ENCODE results near the gene CSMD2.

- TF ChIP-seq, protein P1, sequence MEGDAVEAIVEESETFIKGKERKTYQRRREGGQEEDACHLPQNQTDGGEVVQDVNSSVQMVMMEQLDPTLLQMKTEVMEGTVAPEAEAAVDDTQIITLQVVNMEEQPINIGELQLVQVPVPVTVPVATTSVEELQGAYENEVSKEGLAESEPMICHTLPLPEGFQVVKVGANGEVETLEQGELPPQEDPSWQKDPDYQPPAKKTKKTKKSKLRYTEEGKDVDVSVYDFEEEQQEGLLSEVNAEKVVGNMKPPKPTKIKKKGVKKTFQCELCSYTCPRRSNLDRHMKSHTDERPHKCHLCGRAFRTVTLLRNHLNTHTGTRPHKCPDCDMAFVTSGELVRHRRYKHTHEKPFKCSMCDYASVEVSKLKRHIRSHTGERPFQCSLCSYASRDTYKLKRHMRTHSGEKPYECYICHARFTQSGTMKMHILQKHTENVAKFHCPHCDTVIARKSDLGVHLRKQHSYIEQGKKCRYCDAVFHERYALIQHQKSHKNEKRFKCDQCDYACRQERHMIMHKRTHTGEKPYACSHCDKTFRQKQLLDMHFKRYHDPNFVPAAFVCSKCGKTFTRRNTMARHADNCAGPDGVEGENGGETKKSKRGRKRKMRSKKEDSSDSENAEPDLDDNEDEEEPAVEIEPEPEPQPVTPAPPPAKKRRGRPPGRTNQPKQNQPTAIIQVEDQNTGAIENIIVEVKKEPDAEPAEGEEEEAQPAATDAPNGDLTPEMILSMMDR (conservative IDR thresholded peaks at IDR 0.05; ENCODE audit: low read length) = no peak
- TF ChIP-seq EZH2phosphoT487 (IDR thresholded peaks at IDR 0.05; ENCODE audit: borderline replicate concordance, low read depth, low read length) = no peak
Observed at GRCh38 chr1:33810571-33810970, 354.5 kb downstream of the CSMD2 start.
